ENCODE results near the gene DNM3.

DNA sequence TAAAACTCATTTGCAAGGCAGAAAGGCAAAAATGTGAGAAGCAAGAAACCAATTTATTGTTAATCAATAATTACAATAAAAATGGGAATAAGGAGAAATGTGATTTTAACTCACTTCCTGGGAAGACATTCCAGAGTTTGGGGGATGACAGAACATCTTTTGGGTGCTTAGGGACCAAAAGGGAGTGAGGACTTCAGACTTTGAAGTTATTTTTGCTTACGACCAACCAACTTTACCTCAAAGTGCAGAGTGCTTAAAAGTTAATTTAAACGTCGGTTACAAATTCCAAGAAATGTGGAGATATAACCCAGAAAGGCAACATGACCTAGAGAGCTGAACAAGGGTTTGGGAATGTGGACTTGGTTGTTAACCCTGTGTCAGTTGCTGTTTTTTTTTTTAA lies 344.7 kb downstream of the DNM3 start:
- TF ChIP-seq, protein P1, sequence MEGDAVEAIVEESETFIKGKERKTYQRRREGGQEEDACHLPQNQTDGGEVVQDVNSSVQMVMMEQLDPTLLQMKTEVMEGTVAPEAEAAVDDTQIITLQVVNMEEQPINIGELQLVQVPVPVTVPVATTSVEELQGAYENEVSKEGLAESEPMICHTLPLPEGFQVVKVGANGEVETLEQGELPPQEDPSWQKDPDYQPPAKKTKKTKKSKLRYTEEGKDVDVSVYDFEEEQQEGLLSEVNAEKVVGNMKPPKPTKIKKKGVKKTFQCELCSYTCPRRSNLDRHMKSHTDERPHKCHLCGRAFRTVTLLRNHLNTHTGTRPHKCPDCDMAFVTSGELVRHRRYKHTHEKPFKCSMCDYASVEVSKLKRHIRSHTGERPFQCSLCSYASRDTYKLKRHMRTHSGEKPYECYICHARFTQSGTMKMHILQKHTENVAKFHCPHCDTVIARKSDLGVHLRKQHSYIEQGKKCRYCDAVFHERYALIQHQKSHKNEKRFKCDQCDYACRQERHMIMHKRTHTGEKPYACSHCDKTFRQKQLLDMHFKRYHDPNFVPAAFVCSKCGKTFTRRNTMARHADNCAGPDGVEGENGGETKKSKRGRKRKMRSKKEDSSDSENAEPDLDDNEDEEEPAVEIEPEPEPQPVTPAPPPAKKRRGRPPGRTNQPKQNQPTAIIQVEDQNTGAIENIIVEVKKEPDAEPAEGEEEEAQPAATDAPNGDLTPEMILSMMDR (IDR thresholded peaks at IDR 0.05; ENCODE audit: low read length) = no peak
- TF ChIP-seq EZH2phosphoT487 (IDR thresholded peaks at IDR 0.05; ENCODE audit: low read length) (no peak), EZH2 (optimal IDR thresholded peaks at IDR 0.05; ENCODE audit: low read depth, low read length) (no peak)
